K562 (cell line): Measurements from ENCODE around the gene EPHB2. TPM values are rescaled to one million over a fixed set of nuclear protein-coding genes. Genes with fewer than 3 reads are reported as not detected.

Experiments
- ATAC-seq: fragments of 200-7000 bp; cut with Tn5 transposase; 3 replicates; pipeline ENCODE4 v1.9.1; 2020; ENCODE audit warnings: moderate library complexity
- BruUV-seq: library from RNA; stranded (reverse); fragments of 400-500 nt; replicated peaks from 2 replicates; lab custom pipeline; 2021; lab: Mats Ljungman, UMichigan
- CTCF ChIA-PET: fragments of 300-600 bp; formaldehyde crosslinking; extraction: SDS; loops from one replicate; lab custom pipeline; 2021; ENCODE audit warnings: low intra/inter-chr PET ratio; lab: Yijun Ruan, JAX
- POLR2A ChIA-PET: fragments of 300-600, 350-650 bp; sonication (Branson Sonifier 250); formaldehyde crosslinking; extraction: SDS; loops from one replicate; lab custom pipeline; 2021; ENCODE audit warnings: antibody characterized with exemption, inconsistent platforms; lab: Yijun Ruan, JAX
- DNase-seq, 4 experiments: peaks; one replicate each; pipeline versions ENCODE4 v3.0.0 to v3.0.0-alpha.2; 2011 to 2018; ENCODE audit warnings: low spot score in 3 of 4, mixed read lengths in 3 of 4; ENCODE audit errors: extremely low read depth in 1 of 4
- FAIRE-seq: peaks from 2 replicates; lab custom pipeline; 2011; peaks lifted over from hg19 to GRCh38; lab: Jason Lieb, UNC
- H2AFZ ChIP-seq: 2 replicates; pipeline ENCODE4 v1.6.0; 2011; ENCODE audit warnings: low read depth, low read length, control low read depth, inconsistent platforms
- H3K27ac ChIP-seq: fragments of 200-600 bp; 3 replicates; pipeline ENCODE4 v1.8.0; 2011; ENCODE audit warnings: low read depth, mild to moderate bottlenecking, control low read depth, inconsistent platforms, low read length, moderate library complexity, mixed read lengths; ENCODE audit errors: extremely low read depth
- H3K27me3 ChIP-seq, 2 experiments: fragments of 300-600 bp in 1 of 2; 2 replicates in 1 of 2; 3 replicates in 1 of 2; pipeline versions ENCODE4 v1.6.0 to v1.8.0; 2011; ENCODE audit warnings: inconsistent platforms in 2 of 2, low read length in 2 of 2, mild to moderate bottlenecking in 1 of 2, mixed read lengths in 1 of 2, moderate library complexity in 1 of 2; ENCODE audit not compliant: control insufficient read depth in 2 of 2, insufficient read depth in 2 of 2
- H3K36me3 ChIP-seq: fragments of 300-600 bp; 3 replicates; pipeline ENCODE4 v1.8.0; 2011; ENCODE audit warnings: mild to moderate bottlenecking, low read length, inconsistent platforms; ENCODE audit not compliant: control insufficient read depth, insufficient read depth
- H3K4me1 ChIP-seq, 2 experiments: fragments of 200-600 bp in 1 of 2; replicated peaks in 1 of 2; 2 replicates in 1 of 2; 3 replicates in 1 of 2; pipeline versions ENCODE4 v1.5.1 to v1.8.0; 2011; ENCODE audit warnings: inconsistent platforms in 2 of 2, low read length in 2 of 2, mild to moderate bottlenecking in 1 of 2, mixed read lengths in 1 of 2, moderate library complexity in 1 of 2; ENCODE audit not compliant: control insufficient read depth in 2 of 2, insufficient read depth in 2 of 2
- H3K4me2 ChIP-seq: 2 replicates; pipeline ENCODE4 v1.6.1; 2011; ENCODE audit warnings: low read length, control low read depth, inconsistent platforms, mixed read lengths; ENCODE audit not compliant: insufficient read depth
- H3K4me3 ChIP-seq: fragments of 200-600 bp; sonication (generic), shearing (Covaris generic); 2 replicates; pipeline ENCODE4 v1.5.1; 2016; ENCODE audit warnings: control low read depth, inconsistent platforms
- H3K79me2 ChIP-seq: fragments of 200-600 bp; 3 replicates; pipeline ENCODE4 v1.8.0; 2011; ENCODE audit warnings: low read length, inconsistent platforms; ENCODE audit not compliant: control insufficient read depth, insufficient read depth
- H3K9ac ChIP-seq, 2 experiments: 2 replicates each; pipeline versions ENCODE4 v1.6.0 to v1.6.1; 2011; ENCODE audit warnings: low read depth in 2 of 2, low read length in 2 of 2, control low read depth in 1 of 2, inconsistent platforms in 1 of 2, mild to moderate bottlenecking in 1 of 2, mixed read lengths in 1 of 2; ENCODE audit not compliant: insufficient read depth in 1 of 2
- H3K9me1 ChIP-seq: one replicate; pipeline ENCODE4 v1.6.0; 2011; ENCODE audit warnings: inconsistent platforms, mild to moderate bottlenecking, low read length, moderate library complexity; ENCODE audit not compliant: control insufficient read depth, insufficient read depth
- H3K9me3 ChIP-seq: replicated peaks from 2 replicates; pipeline ENCODE4 v1.5.1; 2011; ENCODE audit warnings: low read depth, low read length, inconsistent platforms; ENCODE audit not compliant: control insufficient read depth, insufficient read depth
- H4K20me1 ChIP-seq: replicated peaks from 2 replicates; pipeline ENCODE4 v1.6.1; 2011; ENCODE audit warnings: low read length, inconsistent platforms, mixed read lengths; ENCODE audit not compliant: control insufficient read depth, insufficient read depth
- TSC22D4 ChIP-seq: fragments of 450-650 bp; IDR thresholded peaks from 2 replicates; pipeline ENCODE4 v1.6.1; 2016; ENCODE audit warnings: missing genetic modification characterization, missing biosample characterization, control low read depth
- ZC3H4 ChIP-seq: sonication (generic); formaldehyde crosslinking; IDR thresholded peaks from 2 replicates; pipeline ENCODE4 v1.9.0; 2021; ENCODE audit warnings: missing genetic modification reagents, borderline replicate concordance
- WGBS: fragments of 100-300 bp; shearing (Covaris generic); methylation state at CpG from one replicate; pipeline ENCODE4 v1.1.6; 2016; ENCODE audit warnings: low coverage, mixed read lengths; ENCODE audit not compliant: insufficient coverage; ENCODE audit errors: missing lambda C conversion rate; 5-methylcytosine and 5-hydroxymethylcytosine counted together
- in situ Hi-C: fragments of 300-500 bp; cut with MboI; formaldehyde crosslinking; loops from 4 replicates; pipeline ENCODE4 v1.15.0; 2018; ENCODE audit warnings: inconsistent platforms, mixed read lengths
- intact Hi-C: fragments of 100-400 bp; cut with micrococcal nuclease; formaldehyde crosslinking; loops from 2 replicates; pipeline ENCODE4 v1.14.2; 2022
- polyA plus RNA-seq, 8 experiments: library from polyadenylated mRNA; depleted of rRNA in 4 of 8; stranded (reverse) in 5 of 8; unstranded in 3 of 8; fragments of >200 nt; fragmentation: Nextera tagmentation in 2 of 8; fragmentation: Illumina TruSeq in 1 of 8; extraction: Ambion mirVana in 2 of 8; extraction: Trizol in 1 of 8; gene quantifications; 2 replicates each; pipeline versions ENCODE4 v1.2.1 to v1.2.3, GENCODE V29; 2011 to 2014; ENCODE audit warnings: inconsistent platforms in 1 of 8, missing spikeins in 1 of 8
- total RNA-seq, 7 experiments: library from RNA; depleted of rRNA in 6 of 7; stranded (reverse); fragments of >200 nt in 6 of 7; fragmentation: Illumina TruSeq in 2 of 7; extraction: Trizol in 2 of 7; gene quantifications; 2 replicates each; pipeline versions ENCODE4 v1.2.1 to v1.2.3, GENCODE V29; 2011 to 2021; ENCODE audit warnings: low replicate concordance in 1 of 7
- TF ChIP-seq, protein P1 (sequence below): fragments of 450-650 bp; IDR thresholded peaks from 2 replicates; pipeline ENCODE4 v1.6.1; 2018; ENCODE audit not compliant: partially characterized antibody

Gene EPHB2
- total and polyA plus RNA-seq, 9 of the 15 experiments (the other 6 are each of a cell fraction or from before 2014, with no cell fraction given) = not detected

DNA sequence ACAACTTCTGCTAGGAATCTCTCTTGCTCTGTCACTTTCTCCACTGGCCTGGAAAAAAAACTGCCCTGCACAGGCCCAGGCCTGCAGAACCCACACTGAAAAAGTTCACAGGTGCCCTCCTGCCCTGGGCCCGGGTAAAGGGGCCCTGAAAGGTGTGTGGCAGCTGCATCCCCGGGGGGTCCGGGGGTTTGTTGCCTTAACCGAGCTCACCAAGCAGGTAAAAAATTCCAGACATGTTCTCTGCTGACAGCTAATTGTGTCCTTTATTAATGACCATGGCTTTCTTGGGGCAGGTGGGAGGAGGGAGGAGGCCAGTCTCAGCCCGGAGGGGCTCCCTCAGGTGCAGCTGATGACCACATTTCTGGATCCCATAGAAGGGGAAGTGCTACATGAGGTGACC, 139.1 kb downstream of the EPHB2 start:
- no peak for DNase-seq
- Histone ChIP-seq H2AFZ (no peak overlapping the region), H3K9ac (no peak overlapping the region)
- TF ChIP-seq TSC22D4 (tag) (no peak), ZC3H4 (CRISPR knock-in tag) (no peak)
- TF ChIP-seq, all 486 proteins: peak for 0
- Histone ChIP-seq H3K36me3 (no peaks in the 10 kb centered on the region), H3K4me1 (no peaks in the 10 kb centered on the region; a peak in 1 of 5 replicates), H3K9me3 (no peaks in the 10 kb centered on the region), H4K20me1 (peaks cover 7% of the 10 kb centered on the region; the same call in 1 of the 2 replicates), H3K9me1 (no peaks in the 10 kb centered on the region), H3K4me3 (no peak overlapping the region), H3K4me2 (no peak overlapping the region), H3K79me2 (no peaks in the 10 kb centered on the region), H3K27ac (no peak overlapping the region), H3K27me3 (peaks cover 32 to 100% of the 10 kb centered on the region in 2 experiments)
- ATAC-seq = no peak
- CTCF ChIA-PET = no interaction called here
- 0% methylated on average over 5 of the region's 5 CpGs for WGBS
- FAIRE-seq = no peak
- POLR2A ChIA-PET = no interaction called here
- no TSS peak for BruUV-seq
- in situ Hi-C loops = no loop called here
- intact Hi-C loops = no loop called here

- no peak overlapping the region for H3K4me3 ChIP-seq
- no peaks in the 10 kb centered on the region for H3K9me3 ChIP-seq
- no peak overlapping the region for H3K4me2 ChIP-seq
- in situ Hi-C loops = no loop called here
- no peak for DNase-seq
- H3K36me3 ChIP-seq = no peaks in the 10 kb centered on the region
- no peak for ATAC-seq
- ChIA-PET POLR2A (no interaction called here), CTCF (interaction anchor here (1.0 kb wide), 1 partner anchor 12 kb away, joined by 3 read pairs; no protein-coding TSS in a partner anchor)
- no TSS peak for BruUV-seq
- WGBS = 1% methylated on average over 11 of the region's 11 CpGs
- no peak for FAIRE-seq
- H3K9me1 ChIP-seq = no peaks in the 10 kb centered on the region
- H3K4me1 ChIP-seq = no peaks in the 10 kb centered on the region; a peak in 1 of 5 replicates
- no peak overlapping the region for H2AFZ ChIP-seq
- intact Hi-C loops = no loop called here
- H3K27ac ChIP-seq = no peak overlapping the region
- peaks cover 7% of the 10 kb centered on the region; the same call in 1 of the 2 replicates for H4K20me1 ChIP-seq
- no peaks in the 10 kb centered on the region for H3K79me2 ChIP-seq
- TF ChIP-seq, protein P1, sequence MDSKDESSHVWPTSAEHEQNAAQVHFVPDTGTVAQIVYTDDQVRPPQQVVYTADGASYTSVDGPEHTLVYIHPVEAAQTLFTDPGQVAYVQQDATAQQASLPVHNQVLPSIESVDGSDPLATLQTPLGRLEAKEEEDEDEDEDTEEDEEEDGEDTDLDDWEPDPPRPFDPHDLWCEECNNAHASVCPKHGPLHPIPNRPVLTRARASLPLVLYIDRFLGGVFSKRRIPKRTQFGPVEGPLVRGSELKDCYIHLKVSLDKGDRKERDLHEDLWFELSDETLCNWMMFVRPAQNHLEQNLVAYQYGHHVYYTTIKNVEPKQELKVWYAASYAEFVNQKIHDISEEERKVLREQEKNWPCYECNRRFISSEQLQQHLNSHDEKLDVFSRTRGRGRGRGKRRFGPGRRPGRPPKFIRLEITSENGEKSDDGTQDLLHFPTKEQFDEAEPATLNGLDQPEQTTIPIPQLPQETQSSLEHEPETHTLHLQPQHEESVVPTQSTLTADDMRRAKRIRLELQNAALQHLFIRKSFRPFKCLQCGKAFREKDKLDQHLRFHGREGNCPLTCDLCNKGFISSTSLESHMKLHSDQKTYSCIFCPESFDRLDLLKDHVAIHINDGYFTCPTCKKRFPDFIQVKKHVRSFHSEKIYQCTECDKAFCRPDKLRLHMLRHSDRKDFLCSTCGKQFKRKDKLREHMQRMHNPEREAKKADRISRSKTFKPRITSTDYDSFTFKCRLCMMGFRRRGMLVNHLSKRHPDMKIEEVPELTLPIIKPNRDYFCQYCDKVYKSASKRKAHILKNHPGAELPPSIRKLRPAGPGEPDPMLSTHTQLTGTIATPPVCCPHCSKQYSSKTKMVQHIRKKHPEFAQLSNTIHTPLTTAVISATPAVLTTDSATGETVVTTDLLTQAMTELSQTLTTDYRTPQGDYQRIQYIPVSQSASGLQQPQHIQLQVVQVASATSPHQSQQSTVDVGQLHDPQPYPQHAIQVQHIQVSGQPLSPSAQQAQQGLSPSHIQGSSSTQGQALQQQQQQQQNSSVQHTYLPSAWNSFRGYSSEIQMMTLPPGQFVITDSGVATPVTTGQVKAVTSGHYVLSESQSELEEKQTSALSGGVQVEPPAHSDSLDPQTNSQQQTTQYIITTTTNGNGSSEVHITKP = no peak
- no peak overlapping the region for H3K9ac ChIP-seq
- H3K27me3 ChIP-seq = peaks cover 32 to 99% of the 10 kb centered on the region in 2 experiments
Observed at GRCh38 chr1:22850281-22850680, 139.6 kb downstream of the EPHB2 start.
